ENCODE measurements around the gene RIBC2.

GRCh38 chr22:45434981-45435380, 21.5 kb downstream of the RIBC2 start:
- TF ChIP-seq BDP1 (IDR thresholded peaks at IDR 0.05; ENCODE audit: insufficient read depth, insufficient read length) (no peak), EP300 (IDR thresholded peaks at IDR 0.05; ENCODE audit: low read length) (no peak), CTCF (IDR thresholded peaks at IDR 0.05 in 2 of 3, conservative IDR thresholded peaks at IDR 0.05 in 1 of 3; ENCODE audit: insufficient read depth in 2 of 3, low read depth in 1 of 3, low read length in 3 of 3) (no peak), HDAC3 (IDR thresholded peaks at IDR 0.05; ENCODE audit: borderline replicate concordance, partially characterized antibody) (no peak), ETV6 (IDR thresholded peaks at IDR 0.05; ENCODE audit: borderline replicate concordance in 1 of 2, low read depth in 2 of 2, low read length in 1 of 2) (no peak), ETV6 (CRISPR knock-in tag; IDR thresholded peaks at IDR 0.05; ENCODE audit: borderline replicate concordance) (no peak), RNF2 (IDR thresholded peaks at IDR 0.05) (no peak), ZNF785 (CRISPR knock-in tag; IDR thresholded peaks at IDR 0.05) (no peak), KDM1A (IDR thresholded peaks at IDR 0.05) (no peak), ZNF24 (IDR thresholded peaks at IDR 0.05) (no peak)
